HG03432 (cell line): ENCODE data around the gene ZNF772.

Source experiments
- ATAC-seq: cut with Tn5 transposase; IDR thresholded peaks from one replicate; pipeline ENCODE4 v1.9.1; 2021; ENCODE audit warnings: mild to moderate bottlenecking, moderate library complexity; ENCODE audit not compliant: unreplicated experiment

The ZNF772 gene

DNA sequence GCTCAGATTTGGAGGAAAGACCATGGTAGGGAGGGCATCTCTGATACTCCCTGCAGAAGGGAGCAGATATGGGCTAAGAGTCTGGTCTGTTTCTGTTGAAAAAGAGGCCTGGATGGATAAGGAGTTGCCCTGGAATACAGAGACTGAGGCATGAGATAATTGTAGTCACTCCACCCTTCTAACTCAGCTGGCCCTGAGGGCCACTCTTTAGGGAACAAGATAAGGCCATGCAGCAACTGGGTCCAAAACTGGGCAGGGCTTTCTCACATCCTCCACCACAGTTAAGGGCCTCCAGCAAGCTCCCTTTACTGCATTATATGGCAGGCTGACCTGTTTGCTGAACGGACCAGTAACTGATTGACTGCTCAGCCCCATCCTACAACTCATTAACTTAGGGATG lies 40.9 kb downstream of the ZNF772 start:
- ATAC-seq, result no peak

GRCh38 chr19:57435062-57435978 lies 42.0 kb downstream of the ZNF772 start, which contains the start of gene ZNF749:
Gene ZNF749 (plus strand): TSS chr19:57435325. CDS start chr19:57435579, 254 bp downstream.
- peak; percentile 96 for ATAC-seq

- peak; percentile 20 for ATAC-seq
Observed at GRCh38 chr19:57434386-57435061, 42.8 kb downstream of the ZNF772 start.

DNA sequence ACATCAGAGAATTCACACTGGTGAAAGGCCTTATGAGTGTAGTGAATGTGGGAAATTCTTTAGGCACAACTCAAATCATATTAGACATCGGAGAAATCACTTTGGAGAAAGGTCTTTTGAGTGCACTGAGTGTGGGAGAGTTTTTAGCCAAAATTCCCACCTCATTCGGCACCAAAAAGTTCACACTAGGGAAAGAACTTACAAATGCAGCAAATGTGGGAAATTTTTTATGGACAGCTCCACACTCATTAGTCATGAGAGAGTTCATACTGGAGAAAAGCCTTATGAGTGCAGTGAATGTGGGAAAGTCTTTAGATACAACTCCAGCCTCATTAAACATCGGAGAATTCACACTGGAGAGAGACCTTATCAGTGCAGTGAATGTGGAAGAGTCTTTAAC lies 56.3 kb downstream of the ZNF772 start:
- no peak for ATAC-seq

DNA sequence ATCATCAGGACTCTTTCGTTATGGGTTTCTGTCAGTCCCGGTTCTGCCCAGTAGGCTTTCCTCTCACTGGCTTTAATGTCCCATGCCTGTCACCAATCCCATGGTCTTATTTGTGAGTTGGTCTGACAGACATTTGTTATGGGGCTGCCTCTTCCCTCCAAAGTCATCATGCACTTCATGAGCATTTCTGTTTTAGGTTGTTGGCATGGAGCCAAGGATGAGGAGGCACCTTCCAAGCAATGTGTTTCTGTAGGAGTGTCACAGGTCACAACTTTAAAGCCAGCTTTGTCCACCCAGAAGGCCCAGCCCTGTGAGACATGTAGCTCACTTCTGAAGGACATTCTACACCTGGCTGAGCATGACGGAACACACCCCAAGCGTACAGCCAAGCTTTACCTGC lies 57.9 kb downstream of the ZNF772 start:
- no peak for ATAC-seq
